Mesenchymal stem cell (in vitro differentiated cells and primary cell): Measurements from ENCODE around the gene NAGK.

ENCODE experiments used
- DNase-seq: peaks from one replicate; pipeline ENCODE4 v3.0.0-alpha.2; 2013
- H2AFZ ChIP-seq: one replicate; pipeline ENCODE4 v1.6.1; 2013; ENCODE audit warnings: low read depth, mild to moderate bottlenecking, control low read depth, inconsistent platforms, low read length, moderate library complexity
- H2AK5ac ChIP-seq: 2 replicates; pipeline ENCODE4 v1.6.1; 2013; ENCODE audit warnings: low read length, moderate library complexity, mild to moderate bottlenecking, inconsistent platforms; ENCODE audit not compliant: severe bottlenecking
- H2BK120ac ChIP-seq: one replicate; pipeline ENCODE4 v1.6.1; 2013; ENCODE audit warnings: low read depth, mild to moderate bottlenecking, inconsistent platforms, low read length, moderate library complexity
- H2BK12ac ChIP-seq, 2 experiments: one replicate each; pipeline ENCODE4 v1.6.1; 2013; ENCODE audit warnings: inconsistent platforms in 2 of 2, low read length in 2 of 2, mild to moderate bottlenecking in 2 of 2, moderate library complexity in 2 of 2, control low read depth in 1 of 2
- H2BK15ac ChIP-seq: one replicate; pipeline ENCODE4 v1.6.1; 2013; ENCODE audit warnings: mild to moderate bottlenecking, low read depth, inconsistent platforms; ENCODE audit not compliant: poor library complexity, severe bottlenecking
- H2BK5ac ChIP-seq: 2 replicates; pipeline ENCODE4 v1.6.1; 2013; ENCODE audit warnings: low read depth, mild to moderate bottlenecking, low read length, control low read depth, inconsistent platforms; ENCODE audit not compliant: poor library complexity, severe bottlenecking
- H3K14ac ChIP-seq, 2 experiments: one replicate each; pipeline ENCODE4 v1.6.1; 2013; ENCODE audit warnings: inconsistent platforms in 2 of 2, low read length in 2 of 2, control low read depth in 1 of 2, mild to moderate bottlenecking in 1 of 2, moderate library complexity in 1 of 2
- H3K18ac ChIP-seq, 2 experiments: one replicate each; pipeline ENCODE4 v1.6.1; 2013; ENCODE audit warnings: inconsistent platforms in 2 of 2, low read length in 2 of 2, control low read depth in 1 of 2, low read depth in 1 of 2, mild to moderate bottlenecking in 1 of 2
- H3K23ac ChIP-seq, 2 experiments: one replicate each; pipeline ENCODE4 v1.6.1; 2013; ENCODE audit warnings: inconsistent platforms in 2 of 2, low read length in 2 of 2, mild to moderate bottlenecking in 2 of 2, moderate library complexity in 2 of 2, control low read depth in 1 of 2
- H3K27ac ChIP-seq: 2 replicates; pipeline ENCODE4 v1.5.1; 2013; ENCODE audit warnings: mild to moderate bottlenecking, moderate library complexity, low read length, control low read depth, inconsistent platforms; ENCODE audit not compliant: poor library complexity, severe bottlenecking
- H3K27me3 ChIP-seq, 2 experiments: 2 replicates each; pipeline versions ENCODE4 v1.6.1 to v1.7.0; 2013; ENCODE audit warnings: low read length in 2 of 2, mild to moderate bottlenecking in 2 of 2, moderate library complexity in 2 of 2, control low read depth in 1 of 2, inconsistent platforms in 1 of 2; ENCODE audit not compliant: control insufficient read depth in 1 of 2, insufficient read depth in 1 of 2
- H3K36me3 ChIP-seq, 2 experiments: 2 replicates each; pipeline versions ENCODE4 v1.6.1 to v1.7.0; 2013; ENCODE audit warnings: low read length in 2 of 2, control low read depth in 1 of 2, inconsistent platforms in 1 of 2, low read depth in 1 of 2, mild to moderate bottlenecking in 1 of 2; ENCODE audit not compliant: insufficient read depth in 2 of 2, control insufficient read depth in 1 of 2
- H3K4ac ChIP-seq, 2 experiments: one replicate each; pipeline ENCODE4 v1.6.1; 2013; ENCODE audit warnings: inconsistent platforms in 2 of 2, low read length in 2 of 2, mild to moderate bottlenecking in 2 of 2, moderate library complexity in 2 of 2, control low read depth in 1 of 2, low read depth in 1 of 2
- H3K4me1 ChIP-seq: 2 replicates; pipeline ENCODE4 v1.6.1; 2013; ENCODE audit warnings: low read depth, low read length, control low read depth; ENCODE audit not compliant: control insufficient read depth, insufficient read depth
- H3K4me2 ChIP-seq: 2 replicates; pipeline ENCODE4 v1.6.1; 2013; ENCODE audit warnings: low read length, mild to moderate bottlenecking, inconsistent platforms; ENCODE audit not compliant: poor library complexity, severe bottlenecking
- H3K4me3 ChIP-seq, 2 experiments: 2 replicates each; pipeline versions ENCODE4 v1.5.1 to v1.7.0; 2013; ENCODE audit warnings: low read length in 2 of 2, mild to moderate bottlenecking in 2 of 2, control low read depth in 1 of 2, low read depth in 1 of 2; ENCODE audit not compliant: insufficient read depth in 1 of 2
- H3K79me1 ChIP-seq: replicated peaks from 2 replicates; pipeline ENCODE4 v1.6.1; 2013; ENCODE audit warnings: mild to moderate bottlenecking, control low read depth, low read length, inconsistent platforms; ENCODE audit not compliant: poor library complexity, severe bottlenecking
- H3K9ac ChIP-seq: 2 replicates; pipeline ENCODE4 v1.7.0; 2013; ENCODE audit warnings: mild to moderate bottlenecking, low read length, moderate library complexity
- H3K9me3 ChIP-seq: 2 replicates; pipeline ENCODE4 v1.7.0; 2013; ENCODE audit warnings: mild to moderate bottlenecking, low read length; ENCODE audit not compliant: control insufficient read depth
- H4K8ac ChIP-seq: one replicate; pipeline ENCODE4 v1.6.1; 2013; ENCODE audit warnings: inconsistent platforms, mild to moderate bottlenecking, low read length, moderate library complexity
- H4K91ac ChIP-seq: one replicate; pipeline ENCODE4 v1.6.1; 2013; ENCODE audit warnings: mild to moderate bottlenecking, low read length, inconsistent platforms
- WGBS: methylation state at CpG from one replicate; pipeline ENCODE4 v1.1.7; 2013; ENCODE audit warnings: mixed read lengths; 5-methylcytosine and 5-hydroxymethylcytosine counted together

Gene NAGK

GRCh38 chr2:71125506-71126294, 57.3 kb downstream of the NAGK start:
- H3K9ac ChIP-seq: no peak overlapping the region
- no peak overlapping the region for H3K27ac ChIP-seq
- H3K4me1 ChIP-seq: peaks cover 4% of the 10 kb centered on the region
- H3K18ac ChIP-seq: no peak overlapping the region
- no peaks in the 10 kb centered on the region for H3K9me3 ChIP-seq
- H3K4me3 ChIP-seq: no peak overlapping the region
- no peak overlapping the region for H2AFZ ChIP-seq
- peak; percentile 22 for DNase-seq
- H3K36me3 ChIP-seq: peaks cover 12 to 30% of the 10 kb centered on the region in 2 experiments
- no peak overlapping the region for H2AK5ac ChIP-seq
- WGBS: 96% methylated on average over 7 of the region's 7 CpGs
- no peak overlapping the region for H3K4me2 ChIP-seq
- no peak overlapping the region for H4K91ac ChIP-seq
- H2BK120ac ChIP-seq: no peak overlapping the region
- H3K23ac ChIP-seq: no peak overlapping the region
- peaks cover 17% of the 10 kb centered on the region for H3K79me1 ChIP-seq
- H3K4ac ChIP-seq: no peak overlapping the region
- H4K8ac ChIP-seq: no peak overlapping the region
- no peak overlapping the region for H3K14ac ChIP-seq
- H2BK15ac ChIP-seq: no peak overlapping the region
- H2BK12ac ChIP-seq: no peak overlapping the region
- no peaks in the 10 kb centered on the region for H3K27me3 ChIP-seq
- no peak overlapping the region for H2BK5ac ChIP-seq

GRCh38 chr2:71126957-71127356, 58.5 kb downstream of the NAGK start:
- no peak overlapping the region for H4K91ac ChIP-seq
- no peak overlapping the region for H3K4me3 ChIP-seq
- H3K9me3 ChIP-seq: no peaks in the 10 kb centered on the region
- H3K4me2 ChIP-seq: no peak overlapping the region
- H3K14ac ChIP-seq: no peak overlapping the region
- H3K27ac ChIP-seq: no peak overlapping the region
- H2BK12ac ChIP-seq: no peak overlapping the region
- no peak overlapping the region for H2BK5ac ChIP-seq
- no peak overlapping the region for H2AK5ac ChIP-seq
- no peak for DNase-seq
- H2BK120ac ChIP-seq: no peak overlapping the region
- WGBS: 100% methylated on average over 2 of the region's 3 CpGs
- peaks cover 9 to 19% of the 10 kb centered on the region in 2 experiments for H3K36me3 ChIP-seq
- H4K8ac ChIP-seq: no peak overlapping the region
- no peak overlapping the region for H3K4ac ChIP-seq
- H2BK15ac ChIP-seq: no peak overlapping the region
- peaks cover 6% of the 10 kb centered on the region for H3K4me1 ChIP-seq
- H2AFZ ChIP-seq: no peak overlapping the region
- no peaks in the 10 kb centered on the region for H3K27me3 ChIP-seq
- H3K23ac ChIP-seq: no peak overlapping the region
- no peak overlapping the region for H3K18ac ChIP-seq
- no peak overlapping the region for H3K9ac ChIP-seq
- H3K79me1 ChIP-seq: peaks cover 7% of the 10 kb centered on the region
